ENCODE data around the gene IKZF2. TPM values are rescaled to one million over a fixed set of nuclear protein-coding genes. Genes with fewer than 3 reads are reported as not detected.

Gene IKZF2
- total and polyA plus RNA-seq, 8 donors = 0.56 to 19.8 (median 4.5) TPM

GRCh38 chr2:213020268-213020667 lies 131.1 kb downstream of the IKZF2 start:
- H3K4me1 ChIP-seq = no peaks in the 10 kb centered on the region
- TF ChIP-seq CTCF (IDR thresholded peaks at IDR 0.05) (no peak), POLR2AphosphoS5 (IDR thresholded peaks at IDR 0.05) (no peak), POLR2A (IDR thresholded peaks at IDR 0.05) (no peak), EP300 (IDR thresholded peaks at IDR 0.05) (no peak)
- H3K9me3 ChIP-seq = no peaks in the 10 kb centered on the region
- intact Hi-C loops (cut with DNase I; ENCODE audit: low total_unique reads) = no loop called here
- no peak for DNase-seq
- H3K27ac ChIP-seq = no peak overlapping the region
- WGBS, 5 donors = 90 to 96% (median 93%) methylated on average over 3 of the region's 3 CpGs
- H3K36me3 ChIP-seq = peaks cover 0 to 14% (median 6%) of the 10 kb centered on the region in 4 donors
- H3K4me3 ChIP-seq = no peak overlapping the region
- H3K27me3 ChIP-seq = no peaks in the 10 kb centered on the region

GRCh38 chr2:213019368-213019767 lies 132.0 kb downstream of the IKZF2 start:
- intact Hi-C loops (cut with DNase I; ENCODE audit: low total_unique reads) = no loop called here
- H3K27me3 ChIP-seq = no peaks in the 10 kb centered on the region
- 69 to 86% (median 77%) methylated on average over 2 of the region's 2 CpGs for WGBS, 5 donors

GRCh38 chr2:213018340-213018901 lies 133.0 kb downstream of the IKZF2 start:
- intact Hi-C loops (cut with DNase I; ENCODE audit: low total_unique reads) = no loop called here
- H3K4me3 ChIP-seq = no peak overlapping the region
- peaks cover 0 to 14% (median 6%) of the 10 kb centered on the region in 4 donors for H3K36me3 ChIP-seq
- no peak overlapping the region for H3K27ac ChIP-seq
- H3K27me3 ChIP-seq = no peaks in the 10 kb centered on the region
- no peak for DNase-seq
- TF ChIP-seq POLR2AphosphoS5 (IDR thresholded peaks at IDR 0.05) (no peak), EP300 (IDR thresholded peaks at IDR 0.05) (no peak), POLR2A (IDR thresholded peaks at IDR 0.05) (no peak), CTCF (IDR thresholded peaks at IDR 0.05) (no peak)
- H3K9me3 ChIP-seq = no peaks in the 10 kb centered on the region
- H3K4me1 ChIP-seq = no peaks in the 10 kb centered on the region

More at GRCh38 chr2:213019368-213019767, 132.0 kb downstream of the IKZF2 start:
- peaks cover 0 to 14% (median 6%) of the 10 kb centered on the region in 4 donors for H3K36me3 ChIP-seq
- H3K9me3 ChIP-seq = no peaks in the 10 kb centered on the region
- H3K27ac ChIP-seq = no peak overlapping the region
- no peak overlapping the region for H3K4me3 ChIP-seq
- TF ChIP-seq POLR2AphosphoS5 (IDR thresholded peaks at IDR 0.05) = no peak
- TF ChIP-seq CTCF (IDR thresholded peaks at IDR 0.05) = no peak
- no peak for TF ChIP-seq EP300 (IDR thresholded peaks at IDR 0.05)
- no peak for TF ChIP-seq POLR2A (IDR thresholded peaks at IDR 0.05)
- H3K4me1 ChIP-seq = no peaks in the 10 kb centered on the region
- DNase-seq = no peak

GRCh38 chr2:213017404-213017803 lies 134.0 kb downstream of the IKZF2 start:
- no peak for TF ChIP-seq POLR2A (IDR thresholded peaks at IDR 0.05)
- TF ChIP-seq CTCF (IDR thresholded peaks at IDR 0.05) = no peak
- no peak for TF ChIP-seq EP300 (IDR thresholded peaks at IDR 0.05)
- TF ChIP-seq POLR2AphosphoS5 (IDR thresholded peaks at IDR 0.05) = no peak
- Histone ChIP-seq H3K4me3 (no peak overlapping the region), H3K27ac (no peak overlapping the region), H3K4me1 (no peaks in the 10 kb centered on the region), H3K27me3 (no peaks in the 10 kb centered on the region), H3K36me3 (peaks cover 0 to 14% (median 6%) of the 10 kb centered on the region in 4 donors), H3K9me3 (no peaks in the 10 kb centered on the region)
- WGBS, 5 donors = 88 to 100% (median 97%) methylated on average over 1 of the region's 1 CpG
- intact Hi-C loops (cut with DNase I; ENCODE audit: low total_unique reads) = no loop called here
- DNase-seq = no peak
